ENCODE results near the gene KRTAP4-4.
"Not testable (repeated sequence)": the region's sequence is repeated elsewhere in the genome, so short reads cannot be mapped to it uniquely, and the experiment has no call there.

The KRTAP4-4 gene

GRCh38 chr17:41148971-41149651 lies 11.4 kb downstream of the KRTAP4-4 start:
- DNase-seq (ENCODE audit: low read depth in 2 of 2), result not testable (repeated sequence)

GRCh38 chr17:41147531-41148204 lies 12.9 kb downstream of the KRTAP4-4 start:
- DNase-seq (ENCODE audit: low read depth in 2 of 2), result no peak

GRCh38 chr17:41145261-41145660 lies 15.3 kb downstream of the KRTAP4-4 start:
- no peak for DNase-seq (ENCODE audit: low read depth in 2 of 2)

GRCh38 chr17:41144846-41145245 lies 15.7 kb downstream of the KRTAP4-4 start:
- DNase-seq (ENCODE audit: low read depth in 2 of 2), result no peak

- no peak for DNase-seq (ENCODE audit: low read depth in 2 of 2)
These were observed 19.2 kb downstream of the KRTAP4-4 start for GRCh38 chr17:41141361-41141760.

GRCh38 chr17:41140360-41141131 lies 20.0 kb downstream of the KRTAP4-4 start, which contains the start of gene KRTAP4-6:
KRTAP4-6 (minus strand) TSS chr17:41140544; CDS start chr17:41140487, 57 bp downstream.
- no peak for DNase-seq (ENCODE audit: low read depth in 2 of 2)

- not testable (repeated sequence) for DNase-seq (ENCODE audit: low read depth in 2 of 2)
These were observed 20.7 kb downstream of the KRTAP4-4 start for GRCh38 chr17:41139865-41140264.

- DNase-seq (ENCODE audit: low read depth in 2 of 2), result no peak
These were observed 26.4 kb downstream of the KRTAP4-4 start for GRCh38 chr17:41133880-41134735.

GRCh38 chr17:41131979-41132378 lies 28.6 kb downstream of the KRTAP4-4 start:
- no peak for DNase-seq (ENCODE audit: low read depth in 2 of 2)

- DNase-seq (ENCODE audit: low read depth in 2 of 2), result no peak
These were observed 33.2 kb downstream of the KRTAP4-4 start for GRCh38 chr17:41127371-41127770.

GRCh38 chr17:41126412-41126811 lies 34.1 kb downstream of the KRTAP4-4 start:
- DNase-seq (ENCODE audit: low read depth in 2 of 2), result no peak

GRCh38 chr17:41125064-41125463 lies 35.5 kb downstream of the KRTAP4-4 start:
- no peak for DNase-seq (ENCODE audit: low read depth in 2 of 2)

- not testable (repeated sequence) for DNase-seq (ENCODE audit: low read depth in 2 of 2)
These were observed 36.6 kb downstream of the KRTAP4-4 start, which contains the start of gene KRTAP4-12 for GRCh38 chr17:41123991-41124371. KRTAP4-12 (minus strand) TSS chr17:41124182; CDS start chr17:41124122, 60 bp downstream.

GRCh38 chr17:41123292-41123990 lies 37.1 kb downstream of the KRTAP4-4 start:
- DNase-seq (ENCODE audit: low read depth in 2 of 2), result not testable (repeated sequence)

- DNase-seq (ENCODE audit: low read depth in 2 of 2), result no peak
These were observed 38.8 kb downstream of the KRTAP4-4 start for GRCh38 chr17:41121742-41122141.

- not testable (repeated sequence) for DNase-seq (ENCODE audit: low read depth in 2 of 2)
These were observed 40.6 kb downstream of the KRTAP4-4 start for GRCh38 chr17:41119696-41120690.

GRCh38 chr17:41118721-41119120 lies 41.8 kb downstream of the KRTAP4-4 start:
- DNase-seq (ENCODE audit: low read depth in 2 of 2), result no peak

GRCh38 chr17:41117846-41118386 lies 42.6 kb downstream of the KRTAP4-4 start, which contains the start of gene KRTAP4-11:
KRTAP4-11 (minus strand) TSS chr17:41118373; CDS start chr17:41118315, 58 bp downstream.
- not testable (repeated sequence) for DNase-seq (ENCODE audit: low read depth in 2 of 2)

- no peak for DNase-seq (ENCODE audit: low read depth in 2 of 2)
These were observed 44.3 kb downstream of the KRTAP4-4 start for GRCh38 chr17:41116297-41116696.
